Osteocyte (in vitro differentiated cells): ENCODE data around the gene RPSA. TPM values are rescaled to one million over a fixed set of nuclear protein-coding genes. Genes with fewer than 3 reads are reported as not detected.

Experiments
- DNase-seq: peaks from one replicate; pipeline ENCODE4 v3.0.0; 2021; ENCODE audit warnings: mixed read lengths; ENCODE audit not compliant: unreplicated experiment; ENCODE audit errors: extremely low spot score
- H3K27ac Mint-ChIP-seq: one replicate; pipeline ENCODE4 v1.8.0; 2021; ENCODE audit warnings: mild to moderate bottlenecking, mixed read lengths; ENCODE audit not compliant: unreplicated experiment
- H3K27me3 Mint-ChIP-seq: one replicate; pipeline ENCODE4 v1.8.0; 2021; ENCODE audit warnings: mixed read lengths; ENCODE audit not compliant: unreplicated experiment
- H3K36me3 Mint-ChIP-seq: one replicate; pipeline ENCODE4 v1.8.0; 2021; ENCODE audit warnings: mixed read lengths; ENCODE audit not compliant: unreplicated experiment
- H3K4me1 Mint-ChIP-seq: one replicate; pipeline ENCODE4 v1.8.0; 2021; ENCODE audit warnings: mixed read lengths; ENCODE audit not compliant: unreplicated experiment
- H3K4me3 Mint-ChIP-seq: one replicate; pipeline ENCODE4 v1.8.0; 2021; ENCODE audit warnings: mild to moderate bottlenecking, moderate library complexity, mixed read lengths; ENCODE audit not compliant: unreplicated experiment
- H3K9me3 Mint-ChIP-seq: one replicate; pipeline ENCODE4 v1.8.0; 2021; ENCODE audit warnings: mixed read lengths; ENCODE audit not compliant: unreplicated experiment
- total RNA-seq: library from RNA; stranded (reverse); gene quantifications from 2 replicates; pipeline ENCODE4 v1.2.1, GENCODE V29; 2021
- TF ChIP-seq, protein P1 (sequence below): fragments of 200-600 bp; sonication (generic); IDR thresholded peaks from 2 replicates; pipeline ENCODE4 v1.5.0; 2021; ENCODE audit warnings: antibody characterized with exemption, mild to moderate bottlenecking, moderate library complexity

Gene RPSA
- total RNA-seq, 1 donor from 2014 or later, result 991 TPM

DNA sequence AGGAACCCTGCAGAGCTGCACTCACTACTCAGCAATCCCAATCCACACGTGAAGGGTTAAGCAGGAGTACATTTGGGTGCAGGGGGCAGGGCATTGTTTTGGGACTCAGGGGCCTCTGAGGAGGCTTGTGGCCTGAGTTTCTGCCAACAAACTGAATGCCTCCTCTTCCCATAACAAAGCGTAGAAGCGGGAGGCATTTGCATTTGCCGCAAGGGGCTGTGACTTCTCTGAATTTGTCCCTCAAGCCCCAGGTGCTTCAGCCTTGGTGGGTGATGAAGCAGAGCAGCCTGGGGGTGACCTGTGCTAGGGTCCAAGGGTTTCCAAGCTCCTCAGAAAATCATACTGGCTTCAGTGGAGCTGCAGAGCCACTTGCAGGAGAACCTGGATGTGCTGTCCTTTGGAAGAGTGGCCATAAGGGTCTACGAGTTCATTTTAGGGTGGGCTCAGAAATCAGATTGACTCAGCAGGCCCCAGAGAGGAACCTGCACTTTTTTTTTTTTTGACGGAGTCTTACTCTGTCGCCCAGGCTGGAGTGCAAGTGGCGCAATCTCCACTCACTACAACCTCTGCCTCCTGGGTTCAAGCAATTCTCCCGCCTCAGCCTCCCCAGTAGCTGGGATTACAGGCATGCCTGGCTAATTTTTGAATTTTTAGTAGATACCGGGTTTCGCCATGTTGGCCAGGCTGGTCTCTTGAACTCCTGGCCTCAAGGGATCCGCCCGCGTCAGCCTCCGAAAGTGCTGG lies 1.4 kb upstream of the RPSA start:
- no peak overlapping the region for H3K4me3 Mint-ChIP-seq
- H3K27me3 Mint-ChIP-seq, result no peaks in the 10 kb centered on the region
- DNase-seq, result no peak
- H3K9me3 Mint-ChIP-seq, result no peaks in the 10 kb centered on the region
- H3K27ac Mint-ChIP-seq, result no peak overlapping the region
- peaks cover 17% of the 10 kb centered on the region for H3K4me1 Mint-ChIP-seq
- TF ChIP-seq, protein P1, sequence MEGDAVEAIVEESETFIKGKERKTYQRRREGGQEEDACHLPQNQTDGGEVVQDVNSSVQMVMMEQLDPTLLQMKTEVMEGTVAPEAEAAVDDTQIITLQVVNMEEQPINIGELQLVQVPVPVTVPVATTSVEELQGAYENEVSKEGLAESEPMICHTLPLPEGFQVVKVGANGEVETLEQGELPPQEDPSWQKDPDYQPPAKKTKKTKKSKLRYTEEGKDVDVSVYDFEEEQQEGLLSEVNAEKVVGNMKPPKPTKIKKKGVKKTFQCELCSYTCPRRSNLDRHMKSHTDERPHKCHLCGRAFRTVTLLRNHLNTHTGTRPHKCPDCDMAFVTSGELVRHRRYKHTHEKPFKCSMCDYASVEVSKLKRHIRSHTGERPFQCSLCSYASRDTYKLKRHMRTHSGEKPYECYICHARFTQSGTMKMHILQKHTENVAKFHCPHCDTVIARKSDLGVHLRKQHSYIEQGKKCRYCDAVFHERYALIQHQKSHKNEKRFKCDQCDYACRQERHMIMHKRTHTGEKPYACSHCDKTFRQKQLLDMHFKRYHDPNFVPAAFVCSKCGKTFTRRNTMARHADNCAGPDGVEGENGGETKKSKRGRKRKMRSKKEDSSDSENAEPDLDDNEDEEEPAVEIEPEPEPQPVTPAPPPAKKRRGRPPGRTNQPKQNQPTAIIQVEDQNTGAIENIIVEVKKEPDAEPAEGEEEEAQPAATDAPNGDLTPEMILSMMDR, result no peak
- peaks cover 16% of the 10 kb centered on the region for H3K36me3 Mint-ChIP-seq

DNA sequence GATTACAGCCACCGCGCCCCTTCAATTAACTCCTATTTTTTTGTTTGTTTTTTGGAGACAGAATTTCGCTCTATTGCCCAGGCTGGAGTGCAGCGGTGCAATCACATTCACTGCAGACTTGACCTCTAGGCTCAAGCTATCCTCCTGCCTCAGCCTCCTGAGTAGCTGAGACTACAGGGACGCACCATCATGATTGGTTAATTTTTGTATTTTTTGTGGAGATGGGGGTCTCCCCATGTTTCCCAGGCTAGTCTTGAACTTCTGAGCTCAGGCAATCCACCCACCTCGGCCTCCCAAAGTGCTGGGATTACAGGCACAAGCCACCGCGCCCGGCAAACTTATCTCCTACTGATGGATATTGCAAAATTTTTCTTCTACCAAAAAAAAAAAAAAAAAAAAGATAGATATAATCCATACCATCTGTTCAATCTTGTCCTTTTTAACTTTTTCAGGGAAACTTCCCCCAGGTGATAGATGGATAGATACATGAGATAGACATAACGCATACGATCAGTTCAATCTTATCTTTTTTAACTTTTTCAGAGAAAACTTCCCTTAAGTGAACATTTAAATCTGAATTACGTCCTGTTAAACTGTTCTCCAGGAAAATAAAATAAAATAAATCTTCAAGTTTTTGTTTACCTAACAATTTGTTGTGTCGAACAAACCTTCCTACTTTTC lies 693 bp upstream of the RPSA start:
- Mint-ChIP-seq H3K27me3 (no peaks in the 10 kb centered on the region), H3K27ac (peak overlapping the region; percentile 96), H3K4me1 (peaks cover 17% of the 10 kb centered on the region), H3K9me3 (no peaks in the 10 kb centered on the region), H3K36me3 (peaks cover 21% of the 10 kb centered on the region), H3K4me3 (peak overlapping the region; percentile 95)
- no peak for DNase-seq
- TF ChIP-seq, protein P1, result no peak

DNA sequence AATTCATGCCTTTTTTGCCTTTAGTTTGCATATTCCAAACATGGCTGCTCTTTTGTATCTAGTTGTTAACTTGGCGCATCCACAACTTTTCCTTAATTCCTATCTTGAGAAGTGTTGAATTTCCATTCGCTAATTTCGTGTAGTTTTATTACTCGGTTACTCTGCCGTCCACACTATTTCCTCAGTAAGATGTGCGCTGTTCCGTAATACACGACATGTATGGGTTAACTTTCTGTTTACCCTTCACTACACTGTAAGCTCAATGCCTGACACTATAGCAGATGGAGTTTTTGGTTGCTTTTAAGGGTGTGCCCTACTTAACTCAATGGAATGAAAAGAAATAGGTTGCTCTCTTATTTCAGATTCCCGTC lies 724 bp downstream of the RPSA start:
- TF ChIP-seq, protein P1, result no peak
- Mint-ChIP-seq H3K9me3 (no peaks in the 10 kb centered on the region), H3K4me1 (peaks cover 17% of the 10 kb centered on the region), H3K27me3 (no peaks in the 10 kb centered on the region), H3K27ac (peak overlapping the region; percentile 96), H3K4me3 (peak overlapping the region; percentile 95), H3K36me3 (peaks cover 32% of the 10 kb centered on the region)
- no peak for DNase-seq

DNA sequence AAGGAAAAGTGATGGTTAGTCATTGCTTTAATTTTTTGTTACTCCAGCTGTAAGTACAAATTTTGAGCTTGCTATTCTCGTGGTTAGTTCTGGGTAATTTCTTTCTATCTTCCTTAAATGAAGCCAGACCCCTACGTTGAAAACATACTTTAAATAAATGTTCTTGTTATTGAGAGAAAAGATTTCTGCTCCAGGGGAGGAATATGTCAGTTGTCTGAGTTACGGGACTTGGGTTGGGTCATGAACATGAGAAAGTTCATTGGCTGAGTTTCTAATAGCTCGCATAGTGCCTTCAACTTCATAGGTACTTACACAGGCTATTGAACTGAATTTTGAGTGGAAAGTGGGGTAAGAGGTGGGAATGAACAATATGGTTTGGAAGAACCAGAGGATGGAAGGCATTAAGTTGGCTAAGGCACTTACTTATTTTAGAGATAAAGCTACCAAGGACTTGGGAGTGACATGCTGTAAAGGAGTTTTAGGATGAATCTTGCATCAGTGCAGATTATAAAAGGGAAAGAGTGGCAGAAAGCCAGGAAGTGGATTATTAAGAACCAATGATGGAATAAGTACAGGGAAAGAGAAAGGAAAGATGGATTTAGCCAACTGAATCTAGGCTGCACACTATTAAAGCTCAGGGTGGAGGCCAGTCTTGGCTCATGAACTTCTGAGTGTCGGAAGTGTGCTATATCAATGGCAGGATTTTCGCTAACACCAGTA lies 1.4 kb downstream of the RPSA start:
- DNase-seq, result no peak
- no peaks in the 10 kb centered on the region for H3K27me3 Mint-ChIP-seq
- peaks cover 17% of the 10 kb centered on the region for H3K4me1 Mint-ChIP-seq
- H3K4me3 Mint-ChIP-seq, result peak overlapping the region; percentile 95
- TF ChIP-seq, protein P1, result no peak
- H3K36me3 Mint-ChIP-seq, result peaks cover 39% of the 10 kb centered on the region
- H3K9me3 Mint-ChIP-seq, result no peaks in the 10 kb centered on the region
- H3K27ac Mint-ChIP-seq, result peak overlapping the region; percentile 96
